Testis (tissue), 2 donors: ENCODE data around the gene IL18RAP.

ENCODE experiments used
- CTCF ChIP-seq, 3 experiments: fragments of 450-650 bp in 2 of 3; fragments of 200-600 bp in 1 of 3; sonication (generic) in 1 of 3; IDR thresholded peaks; one replicate each; pipeline ENCODE4 v1.5.1; 2016 to 2019; ENCODE audit warnings: antibody characterized with exemption in 3 of 3, mild to moderate bottlenecking in 2 of 3, moderate library complexity in 1 of 3
- POLR2A ChIP-seq: fragments of 450-650 bp; IDR thresholded peaks from one replicate; pipeline ENCODE4 v1.6.1; 2017; ENCODE audit warnings: antibody characterized with exemption, mild to moderate bottlenecking, moderate library complexity

GRCh38 chr2:102433973-102434654, 11.2 kb downstream of the IL18RAP start:
- TF ChIP-seq POLR2A = no peak
- TF ChIP-seq CTCF (IDR thresholded peaks at IDR 0.05) = no peak
